ENCODE data around the gene TRIM68.

TRIM68 gene, protein sequence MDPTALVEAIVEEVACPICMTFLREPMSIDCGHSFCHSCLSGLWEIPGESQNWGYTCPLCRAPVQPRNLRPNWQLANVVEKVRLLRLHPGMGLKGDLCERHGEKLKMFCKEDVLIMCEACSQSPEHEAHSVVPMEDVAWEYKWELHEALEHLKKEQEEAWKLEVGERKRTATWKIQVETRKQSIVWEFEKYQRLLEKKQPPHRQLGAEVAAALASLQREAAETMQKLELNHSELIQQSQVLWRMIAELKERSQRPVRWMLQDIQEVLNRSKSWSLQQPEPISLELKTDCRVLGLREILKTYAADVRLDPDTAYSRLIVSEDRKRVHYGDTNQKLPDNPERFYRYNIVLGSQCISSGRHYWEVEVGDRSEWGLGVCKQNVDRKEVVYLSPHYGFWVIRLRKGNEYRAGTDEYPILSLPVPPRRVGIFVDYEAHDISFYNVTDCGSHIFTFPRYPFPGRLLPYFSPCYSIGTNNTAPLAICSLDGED

DNA sequence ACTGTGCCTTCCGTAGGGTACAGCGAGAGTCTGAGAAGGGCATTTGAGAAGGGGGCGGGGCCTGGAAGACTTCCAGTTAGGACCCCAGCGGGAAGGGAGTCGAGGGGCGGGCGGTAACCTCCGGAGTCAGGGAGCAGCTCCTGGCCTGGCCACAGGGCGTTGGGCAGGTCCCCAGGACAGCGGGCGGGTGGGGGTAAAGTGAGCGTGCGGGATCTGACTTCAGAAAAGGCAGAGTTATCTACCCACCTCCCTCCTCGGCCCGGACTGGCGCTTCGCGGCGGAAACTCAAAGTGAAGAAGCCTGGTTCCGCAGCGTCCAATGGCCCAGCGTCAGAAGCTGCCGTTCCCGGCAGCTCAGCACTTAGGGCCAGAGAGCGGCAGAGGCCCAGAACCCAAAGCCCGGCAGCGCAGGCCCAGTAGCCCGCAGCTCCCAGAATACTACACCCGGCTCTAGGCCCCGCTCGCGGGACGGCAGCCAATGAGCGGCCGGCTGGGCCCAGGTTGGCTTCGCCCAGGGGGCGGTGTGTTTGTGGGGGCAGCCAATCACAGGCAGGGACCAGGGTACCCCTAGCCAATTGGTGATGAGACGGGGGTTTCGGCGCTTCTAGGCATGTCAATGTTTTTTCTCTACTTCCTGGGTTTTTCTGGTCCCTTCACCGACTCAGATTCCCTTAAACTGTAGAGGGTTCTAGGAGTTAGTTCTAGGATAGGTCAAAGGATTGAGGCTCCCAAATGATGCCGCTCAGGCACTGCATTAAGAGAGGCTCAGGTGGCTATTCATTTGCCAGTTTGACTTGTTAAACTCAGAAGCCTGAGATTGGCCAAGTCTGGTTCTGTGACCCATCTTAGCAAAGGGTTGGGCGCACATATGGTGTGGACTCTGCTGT, at the start of gene TRIM68:
TSS of gene TRIM68 (minus strand) at position 451 of the 886 bp plus-strand sequence. CDS start 2,727 bp downstream, outside the sequence.
- peaks cover 31% of the 10 kb centered on the region for H3K4me1 Mint-ChIP-seq (ENCODE audit: low read depth)
- DNase-seq (ENCODE audit: low spot score) = peak; percentile 94

DNA sequence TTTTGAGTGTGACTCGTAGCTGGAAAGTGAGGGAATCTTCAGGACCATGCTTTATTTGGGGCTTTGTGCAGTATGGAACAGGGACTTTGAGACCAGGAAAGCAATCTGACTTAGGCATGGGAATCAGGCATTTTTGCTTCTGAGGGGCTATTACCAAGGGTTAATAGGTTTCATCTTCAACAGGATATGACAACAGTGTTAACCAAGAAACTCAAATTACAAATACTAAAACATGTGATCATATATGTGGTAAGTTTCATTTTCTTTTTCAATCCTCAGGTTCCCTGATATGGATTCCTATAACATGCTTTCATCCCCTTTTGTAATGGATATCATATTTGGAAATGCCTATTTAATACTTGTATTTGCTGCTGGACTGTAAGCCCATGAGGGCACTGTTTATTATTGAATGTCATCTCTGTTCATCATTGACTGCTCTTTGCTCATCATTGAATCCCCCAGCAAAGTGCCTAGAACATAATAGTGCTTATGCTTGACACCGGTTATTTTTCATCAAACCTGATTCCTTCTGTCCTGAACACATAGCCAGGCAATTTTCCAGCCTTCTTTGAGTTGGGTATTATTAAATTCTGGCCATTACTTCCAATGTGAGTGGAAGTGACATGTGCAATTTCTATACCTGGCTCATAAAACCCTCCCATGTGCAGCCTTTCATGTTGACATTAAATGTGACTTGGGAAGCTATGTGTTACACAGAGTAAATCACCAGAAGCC, 46.8 kb upstream of the TRIM68 start:
- Mint-ChIP-seq H3K27ac (no peak overlapping the region), H3K36me3 (ENCODE audit: low read depth) (no peaks in the 10 kb centered on the region), H3K4me3 (no peak overlapping the region), H3K4me1 (ENCODE audit: low read depth) (peaks cover 3% of the 10 kb centered on the region), H3K9me3 (no peaks in the 10 kb centered on the region), H3K27me3 (ENCODE audit: low read depth) (peaks cover 4% of the 10 kb centered on the region)
- no peak for DNase-seq (ENCODE audit: low spot score)

More for the DNA sequence above, at the start of gene TRIM68:
- Mint-ChIP-seq H3K27me3 (ENCODE audit: low read depth) (no peaks in the 10 kb centered on the region), H3K4me3 (peak within 1 kb of the TSS; percentile 89), H3K36me3 (ENCODE audit: low read depth) (peaks cover 8% of the 10 kb centered on the region), H3K27ac (peak within 1 kb of the TSS; percentile 81), H3K9me3 (no peaks in the 10 kb centered on the region)

DNA sequence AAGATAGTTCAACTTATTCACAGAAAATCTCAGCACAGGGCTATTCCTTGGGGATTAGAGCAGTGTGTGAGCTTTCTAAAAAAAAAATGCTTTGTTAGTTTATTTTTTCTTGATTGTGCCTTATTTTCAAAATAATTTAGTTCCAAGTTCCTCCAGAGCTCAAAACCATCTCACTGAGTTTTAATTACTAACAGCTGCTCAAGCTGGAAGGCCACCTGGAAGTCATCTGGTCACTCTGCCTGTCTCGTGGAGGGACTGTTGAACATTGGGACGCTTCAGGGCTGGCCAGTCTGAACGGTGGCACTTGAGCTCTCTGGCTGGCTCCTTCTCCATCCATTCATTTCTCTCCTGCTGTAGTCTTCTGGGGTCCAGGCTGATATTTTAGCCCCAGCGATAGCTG, 39.7 kb upstream of the TRIM68 start:
- H3K36me3 Mint-ChIP-seq (ENCODE audit: low read depth) = no peaks in the 10 kb centered on the region
- DNase-seq (ENCODE audit: low spot score) = no peak
- H3K27me3 Mint-ChIP-seq (ENCODE audit: low read depth) = peaks cover 4% of the 10 kb centered on the region
- no peak overlapping the region for H3K27ac Mint-ChIP-seq
- no peaks in the 10 kb centered on the region for H3K4me1 Mint-ChIP-seq (ENCODE audit: low read depth)
- H3K4me3 Mint-ChIP-seq = no peak overlapping the region
- H3K9me3 Mint-ChIP-seq = no peaks in the 10 kb centered on the region

DNA sequence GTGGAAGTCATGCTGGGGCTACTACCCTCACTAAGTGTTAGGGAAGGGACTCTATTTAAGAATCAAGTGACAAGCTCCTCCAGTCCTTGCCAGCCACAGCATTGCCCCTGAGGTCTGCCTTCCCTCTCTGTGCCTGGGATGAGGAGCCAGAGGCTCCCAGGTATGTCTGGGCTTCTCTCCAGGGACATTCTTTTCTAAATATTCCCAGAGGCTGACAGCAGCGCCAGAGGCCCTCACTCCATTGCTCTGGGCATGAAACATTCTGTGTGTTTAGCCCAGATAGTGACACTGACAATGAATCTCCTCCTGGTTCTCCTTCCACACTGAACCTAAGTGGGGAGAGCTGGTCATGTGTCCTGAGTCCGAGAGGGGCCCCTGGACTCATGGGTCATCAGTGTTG, 37.9 kb upstream of the TRIM68 start:
- no peaks in the 10 kb centered on the region for H3K36me3 Mint-ChIP-seq (ENCODE audit: low read depth)
- H3K27me3 Mint-ChIP-seq (ENCODE audit: low read depth) = peaks cover 4% of the 10 kb centered on the region
- no peaks in the 10 kb centered on the region for H3K9me3 Mint-ChIP-seq
- no peak for DNase-seq (ENCODE audit: low spot score)
- no peaks in the 10 kb centered on the region for H3K4me1 Mint-ChIP-seq (ENCODE audit: low read depth)
- H3K27ac Mint-ChIP-seq = no peak overlapping the region
- H3K4me3 Mint-ChIP-seq = no peak overlapping the region

DNA sequence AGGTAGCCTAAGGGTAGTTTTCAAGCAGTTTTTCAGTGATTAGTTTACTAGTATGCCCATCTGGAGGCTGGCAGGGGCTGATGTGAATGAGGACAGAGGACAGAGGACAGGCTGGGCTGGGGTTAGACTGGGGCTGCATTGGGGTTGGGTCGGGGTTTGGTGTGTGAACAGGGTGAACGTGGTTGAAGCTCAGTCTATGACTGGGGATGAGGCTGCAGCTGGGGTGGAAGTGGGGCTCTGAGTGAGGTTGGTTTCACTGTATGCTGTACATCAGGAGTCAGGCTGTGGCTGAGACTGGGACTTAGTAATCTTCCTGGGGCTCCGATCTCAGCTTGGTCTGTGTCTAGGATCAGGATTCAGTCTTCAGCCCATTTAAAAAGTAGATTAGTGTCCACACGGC, 36.2 kb upstream of the TRIM68 start:
- H3K36me3 Mint-ChIP-seq (ENCODE audit: low read depth) = no peaks in the 10 kb centered on the region
- H3K27me3 Mint-ChIP-seq (ENCODE audit: low read depth) = no peaks in the 10 kb centered on the region
- H3K4me1 Mint-ChIP-seq (ENCODE audit: low read depth) = no peaks in the 10 kb centered on the region

DNA sequence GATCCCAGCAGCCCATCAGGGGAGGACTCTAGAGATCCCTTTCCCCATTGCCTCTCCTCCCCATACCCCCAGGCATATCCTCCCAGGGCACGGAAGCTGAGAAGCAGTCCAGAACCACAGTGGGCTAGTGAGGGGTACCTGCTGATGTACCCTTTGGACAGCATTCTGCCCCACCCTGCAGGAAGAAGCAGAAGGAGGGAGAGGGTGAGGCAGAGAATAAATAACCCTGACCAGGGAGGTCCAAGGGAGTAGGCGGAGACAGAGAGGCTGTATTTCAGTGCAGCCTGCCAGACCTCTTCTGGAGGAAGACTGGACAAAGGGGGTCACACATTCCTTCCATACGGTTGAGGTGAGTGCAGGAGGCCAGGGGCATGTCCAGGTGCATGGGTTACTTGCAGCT, 35.7 kb upstream of the TRIM68 start, which contains the start of gene OR51E1:
TSS of gene OR51E1 (plus strand) at position 301 of the 400 bp plus-strand sequence. CDS start 8,545 bp downstream, outside the sequence.
- Mint-ChIP-seq H3K9me3 (no peaks in the 10 kb centered on the region), H3K27ac (no peak within 1 kb of the TSS), H3K36me3 (ENCODE audit: low read depth) (no peaks in the 10 kb centered on the region), H3K27me3 (ENCODE audit: low read depth) (no peaks in the 10 kb centered on the region), H3K4me3 (no peak within 1 kb of the TSS), H3K4me1 (ENCODE audit: low read depth) (no peaks in the 10 kb centered on the region)
- DNase-seq (ENCODE audit: low spot score) = no peak

More for the DNA sequence above, 36.2 kb upstream of the TRIM68 start:
- H3K9me3 Mint-ChIP-seq = no peaks in the 10 kb centered on the region
- no peak for DNase-seq (ENCODE audit: low spot score)
- H3K4me3 Mint-ChIP-seq = no peak overlapping the region
- no peak overlapping the region for H3K27ac Mint-ChIP-seq

DNA sequence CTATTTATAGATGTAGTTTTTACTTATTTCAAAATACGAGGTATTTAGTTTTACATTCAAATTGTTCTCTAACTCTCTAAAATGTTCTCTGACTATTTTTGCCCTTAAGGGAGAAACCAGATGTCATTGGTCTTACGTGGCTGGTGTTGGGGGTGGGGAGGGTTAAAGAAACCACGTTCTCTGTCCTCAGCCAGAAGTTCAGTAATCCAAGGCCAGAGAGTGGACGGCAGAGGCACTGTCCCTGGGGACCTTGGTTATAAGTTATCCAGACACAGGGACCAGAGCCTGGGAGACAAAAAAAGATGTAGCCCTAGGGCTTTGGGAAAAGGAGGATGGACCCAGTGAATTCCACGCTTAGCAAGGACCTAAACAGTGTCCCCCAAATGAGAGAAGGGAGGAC, 35.0 kb upstream of the TRIM68 start:
- Mint-ChIP-seq H3K36me3 (ENCODE audit: low read depth) (no peaks in the 10 kb centered on the region), H3K4me3 (no peak overlapping the region), H3K27ac (no peak overlapping the region), H3K9me3 (no peaks in the 10 kb centered on the region), H3K4me1 (ENCODE audit: low read depth) (no peaks in the 10 kb centered on the region), H3K27me3 (ENCODE audit: low read depth) (no peaks in the 10 kb centered on the region)
- DNase-seq (ENCODE audit: low spot score) = no peak

DNA sequence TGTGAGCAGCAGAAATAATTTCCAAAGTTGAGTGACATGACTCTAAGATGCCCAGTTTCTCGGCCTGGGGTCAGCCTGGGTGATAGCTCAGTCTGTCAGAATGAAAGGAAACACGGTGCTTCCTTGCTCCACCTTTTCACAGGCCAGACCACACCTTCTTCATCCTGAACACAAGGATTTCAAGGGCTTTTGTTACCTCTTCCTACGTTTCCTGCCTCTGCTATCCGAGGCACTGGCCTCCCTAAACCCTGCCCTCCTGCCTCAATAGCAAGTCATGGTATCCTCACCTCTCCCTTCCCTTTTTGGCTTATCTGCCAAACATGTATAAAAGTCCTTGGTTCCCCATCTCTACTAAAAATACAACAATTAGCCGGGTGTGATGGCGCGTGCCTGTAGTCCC, 34.0 kb upstream of the TRIM68 start:
- H3K27me3 Mint-ChIP-seq (ENCODE audit: low read depth) = no peaks in the 10 kb centered on the region
- H3K4me1 Mint-ChIP-seq (ENCODE audit: low read depth) = no peaks in the 10 kb centered on the region
- no peak overlapping the region for H3K27ac Mint-ChIP-seq
- no peaks in the 10 kb centered on the region for H3K9me3 Mint-ChIP-seq
- no peak overlapping the region for H3K4me3 Mint-ChIP-seq
- no peaks in the 10 kb centered on the region for H3K36me3 Mint-ChIP-seq (ENCODE audit: low read depth)
- DNase-seq (ENCODE audit: low spot score) = no peak

DNA sequence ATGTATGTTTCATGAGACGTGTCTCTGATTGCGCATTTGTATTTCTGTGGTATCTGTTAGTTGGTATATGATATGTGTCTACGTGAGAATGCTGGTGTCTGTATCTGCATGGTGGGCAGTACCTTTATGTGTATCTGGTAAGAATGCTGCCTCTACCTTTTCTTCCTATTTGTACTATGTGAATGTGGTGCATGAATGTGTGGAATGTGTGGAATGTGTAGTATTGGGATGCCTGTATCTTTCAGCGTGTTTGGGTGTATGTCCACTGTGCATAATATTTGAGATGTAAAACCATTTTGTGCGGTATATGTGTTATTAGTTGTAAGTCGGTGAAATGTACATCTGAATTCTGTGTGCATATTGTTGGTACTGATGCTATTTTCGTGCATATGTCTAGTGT, 33.5 kb upstream of the TRIM68 start:
- H3K9me3 Mint-ChIP-seq = no peaks in the 10 kb centered on the region

DNA sequence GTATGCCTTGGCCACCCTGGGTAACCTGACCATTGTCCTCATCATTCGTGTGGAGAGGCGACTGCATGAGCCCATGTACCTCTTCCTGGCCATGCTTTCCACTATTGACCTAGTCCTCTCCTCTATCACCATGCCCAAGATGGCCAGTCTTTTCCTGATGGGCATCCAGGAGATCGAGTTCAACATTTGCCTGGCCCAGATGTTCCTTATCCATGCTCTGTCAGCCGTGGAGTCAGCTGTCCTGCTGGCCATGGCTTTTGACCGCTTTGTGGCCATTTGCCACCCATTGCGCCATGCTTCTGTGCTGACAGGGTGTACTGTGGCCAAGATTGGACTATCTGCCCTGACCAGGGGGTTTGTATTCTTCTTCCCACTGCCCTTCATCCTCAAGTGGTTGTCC, 31.9 kb upstream of the TRIM68 start:
- DNase-seq (ENCODE audit: low spot score) = no peak
- H3K27me3 Mint-ChIP-seq (ENCODE audit: low read depth) = no peaks in the 10 kb centered on the region
- H3K4me1 Mint-ChIP-seq (ENCODE audit: low read depth) = no peaks in the 10 kb centered on the region
- H3K27ac Mint-ChIP-seq = no peak overlapping the region
- H3K9me3 Mint-ChIP-seq = no peaks in the 10 kb centered on the region
- H3K4me3 Mint-ChIP-seq = no peak overlapping the region
- no peaks in the 10 kb centered on the region for H3K36me3 Mint-ChIP-seq (ENCODE audit: low read depth)

More for the DNA sequence above, 33.5 kb upstream of the TRIM68 start:
- Mint-ChIP-seq H3K27ac (no peak overlapping the region), H3K36me3 (ENCODE audit: low read depth) (no peaks in the 10 kb centered on the region), H3K27me3 (ENCODE audit: low read depth) (no peaks in the 10 kb centered on the region), H3K4me1 (ENCODE audit: low read depth) (no peaks in the 10 kb centered on the region), H3K4me3 (no peak overlapping the region)
- DNase-seq (ENCODE audit: low spot score) = no peak

DNA sequence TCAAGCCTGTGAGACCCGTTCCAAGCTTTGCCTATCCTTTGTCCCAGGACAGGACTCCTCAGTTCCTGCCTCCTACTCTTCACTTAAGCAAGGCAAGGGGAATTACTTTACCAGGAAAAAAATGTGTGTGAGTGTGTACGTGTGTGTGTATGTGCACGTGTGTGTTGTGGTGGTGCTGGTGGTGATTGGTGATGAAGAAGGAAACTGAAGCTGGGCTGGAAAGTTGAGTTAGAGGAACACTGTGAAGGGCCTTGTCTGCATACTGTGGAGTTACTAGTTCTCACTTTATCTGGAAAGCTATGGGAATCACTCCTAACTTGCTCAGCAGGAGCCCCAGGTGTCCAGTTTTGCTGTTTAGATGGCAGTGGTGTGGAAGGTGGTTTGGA, 29.6 kb upstream of the TRIM68 start:
- Mint-ChIP-seq H3K4me1 (ENCODE audit: low read depth) (no peaks in the 10 kb centered on the region), H3K36me3 (ENCODE audit: low read depth) (no peaks in the 10 kb centered on the region), H3K4me3 (no peak overlapping the region), H3K27ac (no peak overlapping the region), H3K27me3 (ENCODE audit: low read depth) (peaks cover 1% of the 10 kb centered on the region), H3K9me3 (no peaks in the 10 kb centered on the region)
- no peak for DNase-seq (ENCODE audit: low spot score)

DNA sequence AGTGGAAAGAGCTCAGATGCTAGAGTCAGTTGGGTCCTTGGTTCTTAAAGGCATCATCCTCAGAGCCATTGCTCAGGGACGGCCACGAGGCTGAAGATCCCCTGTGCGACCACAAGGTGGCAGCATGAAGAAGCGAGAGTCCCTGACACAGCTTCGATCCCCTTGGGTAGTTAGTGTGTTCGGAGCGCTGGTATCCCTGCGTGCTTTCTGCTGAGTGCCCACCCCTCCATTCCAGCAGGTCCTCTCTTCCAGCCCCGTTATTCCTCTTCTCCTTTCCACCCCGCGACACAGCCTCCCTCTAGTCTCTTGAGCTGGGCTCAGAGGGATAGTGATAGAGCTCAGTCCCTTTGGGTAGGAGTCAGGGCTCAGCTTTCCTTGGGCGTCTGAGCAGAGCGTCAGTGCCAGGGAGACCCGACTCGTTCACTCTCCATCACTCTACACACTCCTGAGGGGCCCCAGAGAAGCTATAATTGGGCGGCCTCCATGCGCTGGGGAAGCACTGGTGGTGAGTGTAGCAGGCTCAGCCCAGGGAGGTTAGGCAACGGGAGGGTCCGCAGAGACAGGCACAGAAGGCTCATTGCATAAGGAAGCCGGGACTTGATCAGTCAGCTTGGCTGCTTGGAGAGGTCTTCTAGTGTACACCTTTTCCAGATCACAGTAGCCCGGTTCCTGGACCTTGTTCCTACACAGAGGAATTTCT, 29.1 kb upstream of the TRIM68 start, which contains the start of gene OR51D1:
TSS of gene OR51D1 (plus strand) at position 516 of the 700 bp plus-strand sequence. CDS start 2,314 bp downstream, outside the sequence.
- no peaks in the 10 kb centered on the region for H3K36me3 Mint-ChIP-seq (ENCODE audit: low read depth)
- H3K4me1 Mint-ChIP-seq (ENCODE audit: low read depth) = no peaks in the 10 kb centered on the region
- H3K27ac Mint-ChIP-seq = no peak within 1 kb of the TSS
- H3K4me3 Mint-ChIP-seq = no peak within 1 kb of the TSS
- peaks cover 2% of the 10 kb centered on the region for H3K27me3 Mint-ChIP-seq (ENCODE audit: low read depth)
- peak; percentile 51 for DNase-seq (ENCODE audit: low spot score)
- H3K9me3 Mint-ChIP-seq = no peaks in the 10 kb centered on the region

DNA sequence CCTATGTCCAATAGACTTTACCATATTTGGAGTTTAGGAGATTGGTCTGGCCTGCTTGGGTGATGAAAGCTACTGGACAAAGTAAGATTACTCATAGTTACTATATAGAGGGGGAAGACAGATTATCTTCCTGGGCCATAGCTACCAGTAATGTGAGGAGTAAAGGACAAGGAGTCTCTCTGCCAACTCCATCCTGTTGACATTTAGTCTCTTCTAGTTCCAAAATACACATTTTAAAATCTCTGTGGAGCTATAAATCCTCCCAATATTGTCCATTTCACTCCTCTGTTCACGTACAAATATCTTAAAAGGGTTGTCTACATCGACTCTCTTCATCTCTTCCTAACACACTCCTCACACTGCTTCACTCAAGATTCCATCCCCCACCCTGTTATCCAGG, 28.1 kb upstream of the TRIM68 start:
- no peaks in the 10 kb centered on the region for H3K4me1 Mint-ChIP-seq (ENCODE audit: low read depth)
- peaks cover 9% of the 10 kb centered on the region for H3K27me3 Mint-ChIP-seq (ENCODE audit: low read depth)
- no peak overlapping the region for H3K27ac Mint-ChIP-seq
- H3K4me3 Mint-ChIP-seq = no peak overlapping the region
- H3K9me3 Mint-ChIP-seq = no peaks in the 10 kb centered on the region
- H3K36me3 Mint-ChIP-seq (ENCODE audit: low read depth) = no peaks in the 10 kb centered on the region
- no peak for DNase-seq (ENCODE audit: low spot score)

Measured in T-helper 2 cell treated with Interferon-gamma antibody and Interleukin-4, amounts not matched to agents 5 μg/mL and 100 μg/mL, for 36 hours (primary cell).